Measurements from ENCODE around the gene DAGLA.

DNA sequence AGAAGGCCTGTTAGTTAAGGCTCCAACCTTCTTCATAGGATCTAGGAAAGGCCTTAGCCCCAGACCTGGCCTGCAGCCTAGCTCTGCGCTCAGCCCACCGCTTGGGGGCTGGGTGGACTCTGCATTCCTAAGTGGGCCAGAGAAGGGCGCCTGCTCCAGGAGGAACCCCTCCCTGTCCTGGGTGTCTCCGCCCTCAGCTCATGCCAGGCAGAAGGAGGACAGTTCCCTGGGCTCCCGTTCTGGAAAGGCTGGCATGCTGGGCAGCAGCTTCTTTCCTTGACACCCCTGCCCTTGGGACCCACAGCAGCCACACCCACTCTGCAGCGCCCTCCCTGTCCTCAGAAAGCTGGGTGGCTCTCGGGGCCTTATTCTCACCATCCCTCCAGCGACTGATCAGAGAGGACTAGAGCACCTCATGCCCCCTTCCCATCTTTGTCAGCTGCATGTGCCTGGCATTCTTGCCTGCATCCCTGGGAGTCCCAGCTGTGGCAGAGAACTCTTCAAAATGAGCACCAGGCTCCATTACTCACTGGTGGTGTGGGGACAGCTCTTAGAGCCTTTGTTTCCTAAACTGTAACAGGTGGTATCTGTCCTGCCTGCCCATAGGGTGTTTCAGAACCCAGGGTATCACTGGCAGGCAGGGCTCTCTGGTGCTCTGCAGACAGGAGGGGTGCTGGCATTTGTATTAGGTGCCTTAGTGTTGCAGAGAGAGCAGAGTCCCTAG, 51.9 kb downstream of the DAGLA start:
- TF ChIP-seq CTCF (IDR thresholded peaks at IDR 0.05) (no peak), POLR2A (IDR thresholded peaks at IDR 0.05) (no peak)
